Dedifferentiated amniotic fluid mesenchymal stem cell (primary cell): ENCODE results near the gene EME1.

Source experiments
- DNase-seq: peaks from one replicate; pipeline ENCODE4 v3.0.0-alpha.2; 2016; ENCODE audit errors: extremely low spot score

The EME1 gene

GRCh38 chr17:50363217-50364060, 9.6 kb upstream of the EME1 start:
- DNase-seq = no peak

GRCh38 chr17:50364061-50364458, 9.0 kb upstream of the EME1 start:
- no peak for DNase-seq

- DNase-seq = peak; percentile 23
Observed at GRCh38 chr17:50364715-50365114, 8.3 kb upstream of the EME1 start.

GRCh38 chr17:50365165-50365564, 7.9 kb upstream of the EME1 start:
- no peak for DNase-seq

GRCh38 chr17:50365649-50366393, 7.2 kb upstream of the EME1 start:
- no peak for DNase-seq

- no peak for DNase-seq
Observed at GRCh38 chr17:50367401-50367800, 5.6 kb upstream of the EME1 start.

GRCh38 chr17:50370052-50370451, 3.0 kb upstream of the EME1 start:
- no peak for DNase-seq

GRCh38 chr17:50371526-50371925, 1.5 kb upstream of the EME1 start:
- DNase-seq = no peak

GRCh38 chr17:50372222-50372757, 739 bp upstream of the EME1 start:
- DNase-seq = no peak

GRCh38 chr17:50373705-50374104, 676 bp downstream of the EME1 start:
- DNase-seq = no peak

GRCh38 chr17:50375858-50376538, 3.0 kb downstream of the EME1 start:
- DNase-seq = no peak

- no peak for DNase-seq
Observed at GRCh38 chr17:50379351-50380132, 6.5 kb downstream of the EME1 start.

GRCh38 chr17:50380369-50381259, 7.6 kb downstream of the EME1 start:
- no peak for DNase-seq

- no peak for DNase-seq
Observed at GRCh38 chr17:50381260-50381815, 8.3 kb downstream of the EME1 start.

GRCh38 chr17:50381920-50382319, 8.9 kb downstream of the EME1 start:
- no peak for DNase-seq

- no peak for DNase-seq
Observed at GRCh38 chr17:50382931-50383330, 9.9 kb downstream of the EME1 start.

- no peak for DNase-seq
Observed at GRCh38 chr17:50386510-50386909, 13.5 kb downstream of the EME1 start.

GRCh38 chr17:50388728-50389127, 15.7 kb downstream of the EME1 start:
- no peak for DNase-seq

GRCh38 chr17:50389534-50389933, 16.5 kb downstream of the EME1 start:
- no peak for DNase-seq

GRCh38 chr17:50392621-50393020, 19.6 kb downstream of the EME1 start:
- DNase-seq = no peak
